ENCODE results near the gene SDHAF1. TPM values are rescaled to one million over a fixed set of nuclear protein-coding genes. Genes with fewer than 3 reads are reported as not detected.
A peak's percentile ranks its signal among the peaks of the same experiment; 100 is the strongest.
"Not testable (repeated sequence)": the region's sequence is repeated elsewhere in the genome, so short reads cannot be mapped to it uniquely, and the experiment has no call there.

The SDHAF1 gene
- total RNA-seq, 1 experiment from 2014 or later, result 16.0 TPM

- no peaks in the 10 kb centered on the region for H3K79me1 ChIP-seq (ENCODE audit: insufficient read depth, low read depth, low read length, poor library complexity, severe bottlenecking)
- Mint-ChIP-seq H3K9me3 (no peaks in the 10 kb centered on the region; a peak in 1 of 5 replicates), H3K27ac (no peak overlapping the region; a peak in 1 of 7 replicates), H3K4me1 (peaks cover 8 to 14% of the 10 kb centered on the region in 2 experiments), H3K36me3 (ENCODE audit: insufficient read depth in 1 of 3, low read depth in 3 of 3) (peaks cover 2 to 3% (median 3%) of the 10 kb centered on the region in 3 experiments; a peak in 4 of 7 replicates), H3K27me3 (ENCODE audit: low read depth) (no peaks in the 10 kb centered on the region; the same call in 1 of the 2 replicates), H3K4me3 (no peak overlapping the region)
- H2AFZ ChIP-seq (ENCODE audit: low read length), result no peak overlapping the region
- no peak overlapping the region for H3K27ac ChIP-seq (ENCODE audit: insufficient read length, low read depth, low read length)
- H3K23me2 ChIP-seq (ENCODE audit: insufficient read length, low read depth, low read length, poor library complexity, severe bottlenecking), result no peaks in the 10 kb centered on the region
- no CpG with 5 or more reads among the region's 6 CpGs for WGBS (ENCODE audit: extremely low coverage, insufficient read length, low lambda C conversion rate)
- no peak overlapping the region for H4K91ac ChIP-seq (ENCODE audit: insufficient read length, low read depth, low read length)
- no peak overlapping the region for H3K4ac ChIP-seq (ENCODE audit: low read depth, low read length)
- H3K9me3 ChIP-seq (ENCODE audit: control insufficient read depth, low read depth, low read length), result no peaks in the 10 kb centered on the region
- H2BK12ac ChIP-seq (ENCODE audit: insufficient read length, low read depth, low read length), result no peak overlapping the region
- no peaks in the 10 kb centered on the region for H3K4me1 ChIP-seq (ENCODE audit: insufficient read depth, low read length)
- no peak overlapping the region for H3K23ac ChIP-seq (ENCODE audit: insufficient read length, low read depth, low read length)
- no peaks in the 10 kb centered on the region for H3K27me3 ChIP-seq (ENCODE audit: insufficient read depth, low read length)
- no peak overlapping the region for H4K5ac ChIP-seq (ENCODE audit: insufficient read length, low read depth, low read length)
- no peak overlapping the region for H3K4me2 ChIP-seq (ENCODE audit: insufficient read depth, insufficient read length, low read length)
- H4K8ac ChIP-seq (replicated peaks; ENCODE audit: insufficient read length, low read depth, low read length), result no peak overlapping the region
- no peak overlapping the region for H2BK120ac ChIP-seq (ENCODE audit: low read depth, low read length, poor library complexity, severe bottlenecking)
- H3T11ph ChIP-seq (ENCODE audit: low read length), result no peak overlapping the region
- no peak overlapping the region for H2AK5ac ChIP-seq (ENCODE audit: insufficient read length, low read length)
- no peaks in the 10 kb centered on the region for H4K20me1 ChIP-seq (ENCODE audit: control insufficient read depth, insufficient read depth, insufficient read length)
- no peak for TF ChIP-seq CTCF (conservative IDR thresholded peaks at IDR 0.05)
- H3K18ac ChIP-seq (ENCODE audit: insufficient read length, low read depth, low read length), result no peak overlapping the region
- H2BK20ac ChIP-seq (ENCODE audit: low read depth, low read length, poor library complexity, severe bottlenecking), result no peak overlapping the region
- H2BK5ac ChIP-seq (ENCODE audit: insufficient read length, low read length), result no peak overlapping the region
- H2BK15ac ChIP-seq (ENCODE audit: low read depth, low read length), result no peak overlapping the region
- H3K14ac ChIP-seq (ENCODE audit: insufficient read depth, low read length), result no peak overlapping the region
- H3K79me2 ChIP-seq (ENCODE audit: insufficient read depth, low read length), result no peaks in the 10 kb centered on the region
- no peak for DNase-seq
- no peak overlapping the region for H3K9ac ChIP-seq (ENCODE audit: extremely low read depth, insufficient read length, low read length)
- no peak overlapping the region for H3K56ac ChIP-seq (ENCODE audit: insufficient read length, low read depth, low read length)
These were observed 45.5 kb downstream of the SDHAF1 start for GRCh38 chr19:36040495-36040894.

- H4K8ac ChIP-seq (replicated peaks; ENCODE audit: insufficient read length, low read depth, low read length); H3K27ac ChIP-seq (ENCODE audit: insufficient read length, low read depth, low read length); H3K36me3 Mint-ChIP-seq (ENCODE audit: insufficient read depth in 1 of 3, low read depth in 3 of 3); H3K18ac ChIP-seq (ENCODE audit: insufficient read length, low read depth, low read length); H2BK12ac ChIP-seq (ENCODE audit: insufficient read length, low read depth, low read length); H3K9me3 Mint-ChIP-seq; H2BK15ac ChIP-seq (ENCODE audit: low read depth, low read length); H3K4me2 ChIP-seq (ENCODE audit: insufficient read depth, insufficient read length, low read length); H3K14ac ChIP-seq (ENCODE audit: insufficient read depth, low read length); H3K56ac ChIP-seq (ENCODE audit: insufficient read length, low read depth, low read length); H3K79me2 ChIP-seq (ENCODE audit: insufficient read depth, low read length); H3K4me3 Mint-ChIP-seq; H2BK120ac ChIP-seq (ENCODE audit: low read depth, low read length, poor library complexity, severe bottlenecking); H3K27me3 Mint-ChIP-seq (ENCODE audit: low read depth); DNase-seq; H3T11ph ChIP-seq (ENCODE audit: low read length); H2AFZ ChIP-seq (ENCODE audit: low read length); H4K20me1 ChIP-seq (ENCODE audit: control insufficient read depth, insufficient read depth, insufficient read length); H3K9me3 ChIP-seq (ENCODE audit: control insufficient read depth, low read depth, low read length); H2BK5ac ChIP-seq (ENCODE audit: insufficient read length, low read length); H3K23me2 ChIP-seq (ENCODE audit: insufficient read length, low read depth, low read length, poor library complexity, severe bottlenecking); H4K5ac ChIP-seq (ENCODE audit: insufficient read length, low read depth, low read length); H3K4me1 ChIP-seq (ENCODE audit: insufficient read depth, low read length); H3K79me1 ChIP-seq (ENCODE audit: insufficient read depth, low read depth, low read length, poor library complexity, severe bottlenecking); H3K27me3 ChIP-seq (ENCODE audit: insufficient read depth, low read length); H3K4ac ChIP-seq (ENCODE audit: low read depth, low read length); H3K9ac ChIP-seq (ENCODE audit: extremely low read depth, insufficient read length, low read length); H4K91ac ChIP-seq (ENCODE audit: insufficient read length, low read depth, low read length); H2AK5ac ChIP-seq (ENCODE audit: insufficient read length, low read length); H2BK20ac ChIP-seq (ENCODE audit: low read depth, low read length, poor library complexity, severe bottlenecking); H3K23ac ChIP-seq (ENCODE audit: insufficient read length, low read depth, low read length): not testable (repeated sequence)
- Mint-ChIP-seq H3K27ac (peak overlapping the region; percentile 3 to 55 (median 42); a peak in 2 of 7 replicates), H3K4me1 (peaks cover 8 to 14% of the 10 kb centered on the region in 2 experiments)
- WGBS (ENCODE audit: extremely low coverage, insufficient read length, low lambda C conversion rate), result no CpG with 5 or more reads among the region's 6 CpGs
These were observed 46.1 kb downstream of the SDHAF1 start for GRCh38 chr19:36041092-36041491.

All from H9 (cell line).